Iris pigment epithelial cell (primary cell): ENCODE results near the gene LCE1F.

Experiments used
- DNase-seq: peaks from one replicate; pipeline ENCODE4 v3.0.0-alpha.2; 2011; ENCODE audit warnings: low read depth

The LCE1F gene

DNA sequence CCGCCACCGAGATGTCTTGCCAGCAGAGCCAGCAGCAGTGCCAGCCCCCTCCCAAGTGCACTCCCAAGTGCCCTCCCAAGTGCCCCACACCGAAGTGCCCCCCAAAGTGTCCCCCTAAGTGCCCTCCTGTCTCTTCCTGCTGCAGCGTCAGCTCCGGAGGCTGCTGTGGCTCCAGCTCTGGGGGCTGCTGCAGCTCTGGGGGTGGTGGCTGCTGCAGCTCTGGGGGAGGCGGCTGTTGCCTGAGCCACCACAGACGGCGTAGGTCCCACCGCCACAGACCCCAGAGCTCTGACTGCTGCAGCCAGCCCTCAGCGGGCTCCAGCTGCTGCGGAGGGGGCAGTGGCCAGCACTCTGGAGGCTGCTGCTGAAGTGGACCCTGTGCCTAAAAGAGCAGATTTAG, 1.4 kb downstream of the LCE1F start:
- no peak for DNase-seq

DNA sequence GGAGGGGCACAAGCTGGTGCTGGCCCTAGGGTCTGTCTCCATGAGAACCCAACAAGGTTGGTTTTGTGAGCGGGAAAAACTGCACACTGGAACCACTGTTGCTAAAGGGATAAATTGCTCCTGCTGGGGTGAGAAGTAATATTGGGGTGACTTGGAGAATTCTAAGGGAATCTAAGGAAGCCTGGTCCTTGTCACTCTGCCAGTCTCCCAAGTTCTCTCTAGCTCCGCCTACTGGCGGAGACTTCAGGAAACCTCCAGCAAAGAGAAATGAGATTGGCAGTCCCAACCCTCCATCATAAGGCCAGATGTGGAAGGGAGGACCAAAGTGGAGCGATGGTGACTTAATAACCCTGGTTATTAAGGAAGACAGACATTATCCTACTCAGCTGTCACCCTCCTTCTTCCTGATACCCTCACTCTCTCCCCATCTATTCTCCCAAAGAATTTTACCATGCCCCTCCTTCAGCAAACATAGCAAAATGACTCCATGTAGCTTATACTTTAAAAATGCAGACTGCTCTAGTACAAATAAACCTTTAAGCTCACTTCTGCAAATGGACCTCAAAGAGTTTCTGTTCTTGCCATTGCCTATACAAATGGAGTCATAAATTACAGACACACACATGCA, 2.7 kb downstream of the LCE1F start:
- no peak for DNase-seq

DNA sequence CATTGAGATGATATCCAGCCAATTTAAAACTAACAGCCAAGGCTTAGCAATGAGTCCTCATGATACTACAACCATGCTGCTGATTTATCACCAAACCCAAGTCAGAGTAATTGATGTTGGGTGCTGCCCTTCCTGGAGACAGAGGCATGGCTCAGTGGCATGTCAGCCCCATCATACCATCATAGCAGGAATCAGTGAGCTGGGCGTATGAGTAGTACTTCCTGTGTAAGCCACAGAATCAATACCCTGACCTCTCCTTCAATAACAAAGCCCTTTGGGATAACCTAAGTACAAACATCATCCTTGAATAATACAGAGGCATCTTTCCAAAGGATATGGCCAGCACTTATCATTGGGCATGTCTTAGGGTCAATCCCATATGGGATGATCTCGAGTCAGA, 8.2 kb downstream of the LCE1F start:
- no peak for DNase-seq

DNA sequence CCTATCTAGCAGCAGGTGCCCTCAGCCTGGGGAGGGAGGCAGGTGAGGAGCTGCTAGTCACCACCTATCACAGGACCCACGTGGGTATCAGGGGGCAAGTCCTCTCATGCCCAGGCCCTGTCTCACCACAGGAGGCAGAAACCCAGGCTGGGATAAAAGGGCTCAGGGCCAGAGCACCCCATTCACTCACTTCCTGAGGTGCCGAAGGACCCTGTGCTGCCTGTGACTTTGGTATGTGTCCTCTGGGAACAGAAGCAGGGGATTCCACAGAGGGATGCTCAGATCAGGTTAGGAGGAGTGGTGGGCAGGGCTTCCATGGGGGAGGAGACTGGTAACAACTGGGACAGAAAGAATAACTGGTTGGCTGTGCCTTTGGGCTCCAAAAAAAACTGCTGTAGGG, 11.1 kb downstream of the LCE1F start, which contains the start of gene LCE1E:
TSS of gene LCE1E (plus strand) at position 181 of the 400 bp plus-strand sequence. CDS start 1,043 bp downstream, outside the sequence.
- no peak for DNase-seq

DNA sequence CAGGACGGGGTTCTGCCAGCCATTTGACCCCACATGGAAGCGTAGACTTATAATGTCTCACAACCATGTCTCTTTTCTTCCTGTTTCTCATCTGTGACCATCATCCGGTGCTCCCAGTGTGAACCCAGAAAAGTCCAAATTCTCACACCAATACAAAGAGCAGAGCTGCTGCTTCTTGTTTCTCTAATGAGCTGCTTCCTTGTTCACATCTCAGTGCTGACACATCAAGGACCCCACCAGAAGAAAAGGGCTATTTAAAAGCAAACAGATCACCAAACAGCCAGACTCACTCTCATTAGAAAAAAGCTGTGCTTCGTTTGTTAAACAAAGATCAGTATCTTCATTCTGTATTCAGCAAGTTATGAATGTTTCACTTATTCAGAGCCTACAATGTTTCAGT, 20.7 kb downstream of the LCE1F start:
- no peak for DNase-seq

DNA sequence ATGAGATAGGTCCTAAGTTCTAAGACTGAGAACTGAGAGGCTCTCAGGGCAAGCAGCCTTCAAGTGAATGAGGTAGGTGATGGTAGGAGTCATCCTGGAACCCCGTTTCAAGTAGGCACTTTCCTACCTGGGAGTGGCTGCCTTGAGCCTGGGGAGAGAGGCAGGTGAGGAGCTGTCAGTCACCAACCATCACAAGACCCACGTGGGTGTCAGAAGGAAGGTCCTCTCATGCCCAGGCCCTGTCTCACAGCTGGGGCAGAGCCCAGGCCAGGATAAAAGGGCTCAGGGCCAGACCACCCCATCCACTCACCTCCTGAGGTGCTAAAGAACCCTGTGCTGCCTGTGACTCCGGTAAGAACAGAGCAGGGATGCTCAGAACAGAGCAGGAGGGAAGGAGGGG, 21.5 kb downstream of the LCE1F start, which contains the start of gene LCE1D:
TSS of gene LCE1D (plus strand) at position 301 of the 400 bp plus-strand sequence. CDS start 1,074 bp downstream, outside the sequence.
- DNase-seq: no peak

DNA sequence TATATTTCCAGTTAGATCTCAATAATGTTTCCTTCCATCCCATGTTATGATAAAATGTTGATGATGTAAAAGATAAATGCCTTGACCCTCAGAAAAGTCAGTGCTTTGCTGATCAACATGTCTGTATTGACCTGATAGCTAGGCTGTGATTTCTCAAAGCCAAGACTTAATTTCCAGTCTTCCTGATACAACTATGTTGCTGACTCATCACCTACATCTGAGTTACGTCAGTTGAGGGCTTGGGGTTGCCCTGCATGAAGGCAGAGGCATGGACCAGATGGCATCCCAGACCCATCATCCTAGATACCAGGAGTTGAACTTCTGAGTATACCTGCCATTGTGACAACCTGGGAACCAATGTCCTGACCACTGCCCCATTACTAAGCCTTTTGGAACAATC, 26.4 kb downstream of the LCE1F start:
- DNase-seq: no peak

DNA sequence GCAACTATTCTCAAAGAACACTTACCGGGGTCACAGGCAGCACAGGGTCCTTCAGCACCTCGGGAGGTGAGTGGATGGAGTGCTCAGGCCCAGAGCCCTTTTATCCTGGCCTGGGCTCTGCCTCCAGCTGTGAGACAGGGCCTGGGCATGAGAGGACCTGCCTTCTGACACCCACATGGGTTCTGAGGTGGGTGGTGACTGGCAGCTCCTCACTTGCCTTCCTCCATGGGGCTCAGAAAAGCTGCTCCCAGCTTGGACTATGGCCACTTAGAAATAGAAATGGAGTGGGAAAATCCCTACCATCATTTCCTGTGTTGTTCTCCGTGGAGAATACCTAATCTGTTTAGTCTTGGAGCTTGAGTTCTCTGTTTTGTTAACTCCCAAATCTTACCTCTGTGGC, 31.6 kb downstream of the LCE1F start, which contains the start of gene LCE1C:
TSS of gene LCE1C (minus strand) at position 76 of the 400 bp plus-strand sequence. CDS start 1,173 bp downstream, outside the sequence.
- no peak for DNase-seq

DNA sequence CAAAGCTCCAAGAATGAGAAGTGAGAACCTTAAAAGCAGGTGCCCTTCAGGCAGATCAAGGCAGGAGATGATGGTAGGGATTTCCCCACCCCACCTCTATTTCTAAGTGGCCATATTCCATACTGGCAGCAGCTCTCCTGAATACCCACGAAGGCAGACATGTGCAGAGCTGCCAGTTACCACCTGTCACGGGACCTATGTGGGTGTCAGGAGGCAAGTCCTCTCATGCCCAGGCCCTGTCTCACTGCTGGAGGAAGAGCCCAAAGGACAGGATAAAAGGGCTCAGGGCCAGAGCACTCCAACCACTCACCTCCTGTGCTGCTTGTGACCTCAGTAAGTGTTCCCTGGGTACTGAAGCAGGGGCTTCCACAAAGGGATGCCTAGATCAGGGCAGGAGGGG, 36.1 kb downstream of the LCE1F start:
- DNase-seq: no peak

DNA sequence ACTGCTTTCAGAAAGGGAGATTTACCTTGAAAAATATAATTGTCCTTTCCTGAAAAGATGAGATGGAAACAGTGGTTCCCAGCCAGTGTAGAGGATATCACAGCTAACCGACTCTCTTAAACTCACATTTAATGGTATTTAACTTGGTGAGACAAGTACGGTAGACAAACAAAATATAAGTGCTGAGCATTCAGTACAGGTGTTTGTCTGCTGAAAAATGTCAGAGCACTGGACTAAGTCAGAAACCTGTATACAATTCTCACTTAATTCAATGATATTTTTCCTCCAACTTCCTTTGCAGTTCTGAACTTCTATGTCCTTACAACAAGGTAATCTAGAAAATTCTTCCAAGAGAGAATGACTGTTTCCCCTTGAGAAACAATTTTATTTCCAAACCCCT, 36.7 kb downstream of the LCE1F start, which contains the start of gene LCE1B:
TSS of gene LCE1B (plus strand) at position 301 of the 400 bp plus-strand sequence. CDS start 476 bp downstream, outside the sequence.
- no peak for DNase-seq

DNA sequence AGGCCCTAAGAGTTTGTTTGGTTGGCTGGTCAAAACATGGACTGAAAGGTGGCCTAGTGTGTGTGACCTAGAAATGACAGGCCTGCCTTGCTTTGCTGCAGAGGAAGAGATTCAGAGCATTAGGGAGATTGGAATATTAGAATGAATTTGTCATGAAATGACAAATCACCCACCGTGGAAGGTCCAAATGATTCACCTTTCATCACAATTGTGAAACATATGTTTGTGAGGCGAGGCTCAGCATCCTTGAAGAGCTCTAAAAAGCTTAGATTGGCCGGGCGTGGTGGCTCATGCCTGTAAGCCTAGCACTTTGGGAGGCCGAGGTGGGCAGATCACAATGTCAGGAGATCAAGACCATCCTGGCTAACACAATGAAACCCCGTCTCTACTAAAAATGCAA, 42.4 kb downstream of the LCE1F start:
- DNase-seq: no peak

DNA sequence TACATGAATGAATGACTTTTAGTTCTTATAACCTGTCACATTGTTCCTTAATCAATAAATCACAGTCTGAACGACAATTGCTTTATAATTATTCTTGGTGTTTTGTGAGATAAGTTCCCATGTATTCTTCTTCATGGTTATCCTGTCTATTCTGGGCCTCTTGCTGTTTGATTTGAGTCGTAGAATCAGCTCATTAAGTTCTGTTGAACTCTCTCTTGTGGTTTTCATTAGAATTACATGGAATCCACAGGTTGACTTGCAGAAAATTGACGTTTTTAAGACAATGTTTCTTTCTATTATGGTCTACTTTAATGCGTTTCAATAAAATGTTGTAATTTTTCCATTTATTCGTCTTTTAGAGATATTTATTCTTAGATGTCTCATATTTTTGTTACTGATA, 48.4 kb downstream of the LCE1F start:
- DNase-seq: no peak

DNA sequence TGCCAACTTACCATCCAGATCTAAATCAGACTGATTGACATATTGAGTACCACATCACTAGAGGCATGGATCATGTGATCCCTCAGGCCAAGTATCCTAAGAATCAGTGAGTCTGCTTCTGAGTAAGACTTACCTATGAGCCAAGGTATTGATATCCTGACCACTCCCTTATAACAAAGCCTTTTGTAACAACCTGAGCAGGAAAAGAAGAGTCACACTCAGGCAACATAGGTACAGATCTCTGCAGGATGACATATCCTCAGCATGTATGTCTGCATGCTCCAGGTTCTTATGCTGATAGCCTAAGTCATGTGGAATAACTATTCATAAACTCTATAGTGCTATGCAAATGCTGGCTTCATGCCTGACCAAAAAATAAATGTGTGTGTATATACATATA, 50.0 kb downstream of the LCE1F start:
- no peak for DNase-seq
